SU-DHL-6 (cell line): ENCODE measurements around the gene COX5A.
A peak's percentile ranks its signal among the peaks of the same experiment; 100 is the strongest.

Experiments
- H2AFZ ChIP-seq: fragments of 200-600 bp; sonication (generic); 2 replicates; pipeline ENCODE4 v1.6.1; 2014; ENCODE audit warnings: low read depth, mild to moderate bottlenecking, moderate library complexity, mixed read lengths, antibody characterized with exemption, low read length; ENCODE audit not compliant: severe bottlenecking
- H3F3A ChIP-seq: fragments of 200-600 bp; shearing (Covaris generic); 2 replicates; pipeline ENCODE4 v1.6.0; 2016; ENCODE audit warnings: antibody characterized with exemption, mild to moderate bottlenecking; ENCODE audit not compliant: insufficient read depth
- H3K27ac ChIP-seq: fragments of 200-600 bp; sonication (generic); 2 replicates; pipeline ENCODE4 v1.5.1; 2016; ENCODE audit warnings: low read depth, mild to moderate bottlenecking, low read length, moderate library complexity, mixed read lengths
- H3K27me3 ChIP-seq: fragments of 200-600 bp; sonication (generic), shearing (Covaris generic); 2 replicates; pipeline ENCODE4 v1.6.0; 2014; ENCODE audit warnings: mild to moderate bottlenecking, low read length
- H3K36me3 ChIP-seq: fragments of 200-600 bp; sonication (generic); 2 replicates; pipeline ENCODE4 v1.6.1; 2014; ENCODE audit warnings: mild to moderate bottlenecking, low read length, mixed read lengths
- H3K4me2 ChIP-seq: fragments of 300-600, 200-600 bp; shearing (Covaris generic), sonication (generic); 2 replicates; pipeline ENCODE4 v1.6.0; 2014; ENCODE audit warnings: low read length, low read depth, mild to moderate bottlenecking; ENCODE audit not compliant: poor library complexity, severe bottlenecking
- H3K4me3 ChIP-seq: fragments of 200-600 bp; sonication (generic); 2 replicates; pipeline ENCODE4 v1.5.1; 2014; ENCODE audit warnings: antibody characterized with exemption, low read length, mild to moderate bottlenecking, mixed read lengths; ENCODE audit not compliant: insufficient read depth, poor library complexity, severe bottlenecking
- H3K79me2 ChIP-seq: fragments of 200-600 bp; sonication (generic); 2 replicates; pipeline ENCODE4 v1.6.1; 2014; ENCODE audit warnings: mild to moderate bottlenecking, low read length, moderate library complexity; ENCODE audit not compliant: insufficient read depth
- H3K9ac ChIP-seq: fragments of 200-600 bp; sonication (generic); 2 replicates; pipeline ENCODE4 v1.7.0; 2014; ENCODE audit warnings: mild to moderate bottlenecking, low read length
- H3K9me2 ChIP-seq: fragments of 200-600 bp; sonication (generic); replicated peaks from 2 replicates; pipeline ENCODE4 v1.6.1; 2014; ENCODE audit warnings: low read length; ENCODE audit not compliant: insufficient read depth
- H3K9me3 ChIP-seq: fragments of 200-600 bp; sonication (generic); 2 replicates; pipeline ENCODE4 v1.6.1; 2014; ENCODE audit warnings: low read length, mixed read lengths; ENCODE audit not compliant: insufficient read depth
- H4K20me1 ChIP-seq: fragments of 200-600 bp; sonication (generic); 2 replicates; pipeline ENCODE4 v1.6.1; 2014; ENCODE audit warnings: low read depth, mild to moderate bottlenecking, antibody characterized with exemption, low read length, moderate library complexity, mixed read lengths
- EZH2phosphoT487 ChIP-seq: fragments of 200-600 bp; sonication (generic), shearing (Covaris generic); conservative IDR thresholded peaks from 2 replicates; pipeline ENCODE4 v1.6.1; 2018; ENCODE audit warnings: mild to moderate bottlenecking, antibody characterized with exemption, low read length, moderate library complexity, mixed read lengths
- TF ChIP-seq, protein P1 (sequence below): fragments of 200-600 bp; sonication (generic); IDR thresholded peaks from one replicate; pipeline ENCODE4 v1.5.1; 2017; ENCODE audit warnings: antibody characterized with exemption, mild to moderate bottlenecking, low read length, moderate library complexity; ENCODE audit not compliant: insufficient read depth, poor library complexity, severe bottlenecking

Gene COX5A

DNA sequence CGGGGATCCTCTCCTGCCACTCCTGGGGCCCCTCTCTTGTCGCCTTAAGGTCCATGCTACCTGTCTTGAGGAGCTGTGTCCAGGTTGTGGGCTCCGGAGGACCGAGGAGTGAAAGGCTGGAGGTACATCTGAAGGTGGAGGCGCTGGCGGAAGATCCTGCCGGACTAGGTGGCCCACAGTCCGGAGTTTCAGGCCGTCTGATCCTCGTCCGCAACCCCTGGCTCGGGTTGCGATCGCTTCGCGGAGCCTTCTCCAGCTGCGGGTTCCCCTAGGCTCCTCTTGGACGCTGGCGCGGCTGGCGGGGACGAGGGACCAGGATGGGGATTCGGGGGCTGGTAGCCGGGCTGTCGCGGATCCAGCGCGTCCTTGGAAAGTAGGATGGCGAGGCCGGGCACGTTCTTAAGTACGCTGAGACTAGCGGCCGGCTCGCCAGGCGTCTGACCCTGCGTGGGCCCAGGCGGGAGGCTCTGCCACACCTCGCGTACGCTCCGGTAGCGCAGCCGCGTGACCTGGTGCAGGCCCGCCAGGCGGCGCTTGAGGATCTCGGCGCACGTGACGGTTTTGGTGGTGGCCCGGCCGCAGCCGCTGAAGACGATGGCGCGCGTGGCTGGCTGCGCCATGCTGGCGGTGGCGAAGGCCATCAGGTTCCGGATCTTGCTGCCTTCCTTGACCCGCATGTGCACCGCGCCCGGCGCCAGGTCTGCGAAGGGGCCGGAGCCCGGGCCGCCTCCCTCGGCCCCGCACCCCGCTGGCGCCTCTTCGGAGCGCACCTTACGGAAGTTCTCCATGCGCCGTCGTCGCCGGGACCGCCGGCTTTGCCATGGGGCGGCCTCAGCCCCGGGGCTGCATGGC lies 18.1 kb upstream of the COX5A start:
- H4K20me1 ChIP-seq: no peaks in the 10 kb centered on the region
- H3K27me3 ChIP-seq: no peaks in the 10 kb centered on the region
- H3K36me3 ChIP-seq: no peaks in the 10 kb centered on the region
- TF ChIP-seq EZH2phosphoT487: no peak
- TF ChIP-seq, protein P1, sequence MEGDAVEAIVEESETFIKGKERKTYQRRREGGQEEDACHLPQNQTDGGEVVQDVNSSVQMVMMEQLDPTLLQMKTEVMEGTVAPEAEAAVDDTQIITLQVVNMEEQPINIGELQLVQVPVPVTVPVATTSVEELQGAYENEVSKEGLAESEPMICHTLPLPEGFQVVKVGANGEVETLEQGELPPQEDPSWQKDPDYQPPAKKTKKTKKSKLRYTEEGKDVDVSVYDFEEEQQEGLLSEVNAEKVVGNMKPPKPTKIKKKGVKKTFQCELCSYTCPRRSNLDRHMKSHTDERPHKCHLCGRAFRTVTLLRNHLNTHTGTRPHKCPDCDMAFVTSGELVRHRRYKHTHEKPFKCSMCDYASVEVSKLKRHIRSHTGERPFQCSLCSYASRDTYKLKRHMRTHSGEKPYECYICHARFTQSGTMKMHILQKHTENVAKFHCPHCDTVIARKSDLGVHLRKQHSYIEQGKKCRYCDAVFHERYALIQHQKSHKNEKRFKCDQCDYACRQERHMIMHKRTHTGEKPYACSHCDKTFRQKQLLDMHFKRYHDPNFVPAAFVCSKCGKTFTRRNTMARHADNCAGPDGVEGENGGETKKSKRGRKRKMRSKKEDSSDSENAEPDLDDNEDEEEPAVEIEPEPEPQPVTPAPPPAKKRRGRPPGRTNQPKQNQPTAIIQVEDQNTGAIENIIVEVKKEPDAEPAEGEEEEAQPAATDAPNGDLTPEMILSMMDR: peak; percentile 39
- peaks cover 24% of the 10 kb centered on the region for H3K79me2 ChIP-seq
- H3K4me2 ChIP-seq: peak overlapping the region; percentile 81
- H3K9ac ChIP-seq: peak overlapping the region; percentile 77
- H3K9me2 ChIP-seq: no peaks in the 10 kb centered on the region
- peak overlapping the region; percentile 68 for H3K27ac ChIP-seq
- 0 out of 2 replicates have a peak, but pooled peaks cover 4% of the 10 kb centered on the region for H3F3A ChIP-seq
- H2AFZ ChIP-seq: peak overlapping the region; percentile 82
- H3K9me3 ChIP-seq: no peaks in the 10 kb centered on the region
- H3K4me3 ChIP-seq: peak overlapping the region; percentile 63

DNA sequence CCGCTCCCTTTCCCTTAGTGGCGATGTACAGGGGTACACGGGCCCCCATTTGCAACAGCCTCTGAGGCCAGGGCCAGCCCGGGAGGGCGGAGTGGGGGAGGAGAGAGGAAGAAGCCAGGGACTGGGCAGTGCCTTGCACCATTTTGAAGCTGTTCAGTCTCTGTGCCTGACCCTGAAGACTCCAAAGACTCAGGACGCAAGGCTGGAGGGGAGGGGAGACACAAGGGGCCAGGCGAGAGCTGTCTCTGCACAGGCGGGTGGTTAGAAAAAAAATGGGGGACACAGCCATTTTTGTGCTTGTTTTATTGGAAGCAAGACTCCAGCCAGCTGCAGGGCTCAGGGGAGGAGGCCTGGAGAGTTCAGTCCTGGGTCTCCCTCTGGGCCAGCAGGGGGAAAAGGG lies 17.1 kb upstream of the COX5A start:
- Histone ChIP-seq H3K9ac (peak overlapping the region; percentile 77), H3K4me3 (peak overlapping the region; percentile 63), H4K20me1 (no peaks in the 10 kb centered on the region), H3K9me2 (no peaks in the 10 kb centered on the region), H3K4me2 (peak overlapping the region; percentile 81), H2AFZ (no peak overlapping the region), H3K27me3 (no peaks in the 10 kb centered on the region), H3F3A (0 out of 2 replicates have a peak, but pooled peaks cover 4% of the 10 kb centered on the region), H3K36me3 (no peaks in the 10 kb centered on the region), H3K27ac (peak overlapping the region; percentile 14), H3K79me2 (peaks cover 24% of the 10 kb centered on the region), H3K9me3 (no peaks in the 10 kb centered on the region)
- TF ChIP-seq, protein P1: no peak
- no peak for TF ChIP-seq EZH2phosphoT487

DNA sequence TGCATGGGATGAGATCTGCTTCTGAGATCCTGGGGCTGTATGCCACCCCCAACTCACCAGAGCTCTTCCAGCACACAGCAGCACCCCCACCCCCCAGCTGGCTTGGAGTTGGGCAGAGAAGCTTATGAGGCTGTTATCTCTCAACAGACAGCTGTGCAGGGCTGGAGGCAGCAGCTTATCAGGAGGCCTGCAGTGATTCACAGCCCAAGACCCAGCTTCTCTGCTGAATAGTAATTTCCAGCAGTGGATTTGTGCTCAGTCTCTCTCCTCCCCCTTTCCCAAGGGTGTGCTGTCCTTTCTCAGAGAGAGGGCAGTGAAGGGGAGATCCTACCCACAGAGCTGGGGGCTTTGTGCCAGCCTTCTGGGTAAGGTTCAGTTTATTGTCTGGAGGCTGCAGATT lies 16.6 kb upstream of the COX5A start:
- H3K79me2 ChIP-seq: peaks cover 24% of the 10 kb centered on the region
- H3K4me2 ChIP-seq: peak overlapping the region; percentile 81
- no peak overlapping the region for H2AFZ ChIP-seq
- no peak overlapping the region; the same call in 1 of the 2 replicates for H3K27ac ChIP-seq
- H3K9me3 ChIP-seq: no peaks in the 10 kb centered on the region
- H3K9ac ChIP-seq: peak overlapping the region; percentile 77
- 0 out of 2 replicates have a peak, but pooled peaks cover 4% of the 10 kb centered on the region for H3F3A ChIP-seq
- H3K4me3 ChIP-seq: peak overlapping the region; percentile 63
- H3K27me3 ChIP-seq: no peaks in the 10 kb centered on the region
- H3K36me3 ChIP-seq: no peaks in the 10 kb centered on the region
- no peaks in the 10 kb centered on the region for H3K9me2 ChIP-seq
- TF ChIP-seq, protein P1: no peak
- no peak for TF ChIP-seq EZH2phosphoT487
- no peaks in the 10 kb centered on the region for H4K20me1 ChIP-seq
